Activated naive CD8-positive, alpha-beta T cell (primary cell): ENCODE measurements around the gene ATG4D.

ENCODE experiments used
- H3K27ac Mint-ChIP-seq: one replicate; pipeline ENCODE4 v1.8.0; 2021; ENCODE audit warnings: mixed read lengths
- H3K27me3 Mint-ChIP-seq: one replicate; pipeline ENCODE4 v1.8.0; 2021; ENCODE audit warnings: mixed read lengths
- H3K36me3 Mint-ChIP-seq: one replicate; pipeline ENCODE4 v1.8.0; 2021; ENCODE audit warnings: mixed read lengths
- H3K4me1 Mint-ChIP-seq: one replicate; pipeline ENCODE4 v1.8.0; 2021; ENCODE audit warnings: low read depth, mixed read lengths
- H3K4me3 Mint-ChIP-seq: one replicate; pipeline ENCODE4 v1.8.0; 2021; ENCODE audit warnings: mild to moderate bottlenecking, mixed read lengths
- H3K9me3 Mint-ChIP-seq: one replicate; pipeline ENCODE4 v1.8.0; 2021; ENCODE audit warnings: low read depth, mixed read lengths

The ATG4D gene

DNA sequence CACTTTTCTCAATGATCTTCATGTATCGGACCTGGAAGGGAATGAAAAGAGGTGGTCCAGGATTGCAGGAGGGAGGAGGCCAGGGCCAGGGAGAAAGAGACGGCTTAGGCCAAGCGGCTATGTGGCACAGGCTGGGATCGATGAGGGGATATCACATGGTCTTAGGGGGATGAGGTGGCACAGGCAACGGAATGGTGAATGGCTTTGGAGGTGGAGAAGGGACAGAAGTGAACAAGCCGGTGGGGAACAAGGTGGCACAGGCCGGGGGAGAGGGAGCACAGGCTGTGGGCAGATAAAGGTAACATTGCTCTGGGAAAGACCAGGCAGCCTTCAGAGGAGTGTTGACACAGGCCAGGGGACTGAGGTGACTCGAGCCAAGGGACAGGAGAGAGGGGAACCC is 30.8 kb downstream of the ATG4D start:
- no peaks in the 10 kb centered on the region for H3K9me3 Mint-ChIP-seq
- H3K27ac Mint-ChIP-seq, result no peak overlapping the region
- H3K36me3 Mint-ChIP-seq, result no peaks in the 10 kb centered on the region
- H3K4me1 Mint-ChIP-seq, result peaks cover 10% of the 10 kb centered on the region
- no peak overlapping the region for H3K4me3 Mint-ChIP-seq
- H3K27me3 Mint-ChIP-seq, result no peaks in the 10 kb centered on the region

- Mint-ChIP-seq H3K27me3 (no peaks in the 10 kb centered on the region), H3K4me1 (peaks cover 8% of the 10 kb centered on the region), H3K4me3 (no peak overlapping the region), H3K36me3 (no peaks in the 10 kb centered on the region), H3K9me3 (no peaks in the 10 kb centered on the region), H3K27ac (no peak overlapping the region)
These were observed 31.5 kb downstream of the ATG4D start for GRCh38 chr19:10575011-10575716.

GRCh38 chr19:10577951-10578350 is 34.2 kb downstream of the ATG4D start:
- H3K27me3 Mint-ChIP-seq, result no peaks in the 10 kb centered on the region
- H3K27ac Mint-ChIP-seq, result no peak overlapping the region
- no peaks in the 10 kb centered on the region for H3K9me3 Mint-ChIP-seq
- no peak overlapping the region for H3K4me3 Mint-ChIP-seq
- no peaks in the 10 kb centered on the region for H3K36me3 Mint-ChIP-seq
- H3K4me1 Mint-ChIP-seq, result peaks cover 5% of the 10 kb centered on the region

DNA sequence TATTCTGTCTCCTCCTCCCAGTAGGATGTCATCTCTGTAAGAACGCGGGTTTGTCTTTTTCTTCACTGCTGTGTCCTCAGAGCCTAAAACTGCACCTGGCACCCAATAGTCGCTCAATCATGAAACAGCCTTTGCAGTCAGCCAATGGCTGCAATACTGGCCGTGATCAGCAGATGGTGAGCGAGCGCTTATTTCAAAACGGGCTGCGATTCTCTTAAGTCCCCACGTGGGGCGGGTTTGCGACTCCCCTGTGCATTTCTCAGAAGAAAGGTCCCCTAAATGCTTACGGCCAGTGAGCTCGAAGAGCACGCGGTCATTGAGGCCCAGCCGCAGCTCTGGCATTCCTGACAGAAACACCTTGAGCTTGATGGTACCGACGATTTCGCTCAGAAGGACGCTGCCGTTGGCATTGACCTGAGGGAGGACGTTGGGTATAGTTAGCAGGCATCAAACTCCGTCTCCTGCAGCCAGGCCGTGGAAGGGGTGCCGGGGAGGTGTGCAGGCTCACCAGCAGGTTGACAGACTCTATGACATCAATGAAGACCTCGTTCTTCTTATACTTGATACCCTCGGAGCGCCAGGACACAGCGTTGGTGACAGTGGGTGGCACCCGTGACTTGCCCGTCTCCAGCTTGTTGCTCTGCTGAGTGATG is 37.4 kb downstream of the ATG4D start:
- no peaks in the 10 kb centered on the region for H3K36me3 Mint-ChIP-seq
- H3K27me3 Mint-ChIP-seq, result no peaks in the 10 kb centered on the region
- no peak overlapping the region for H3K4me3 Mint-ChIP-seq
- no peaks in the 10 kb centered on the region for H3K9me3 Mint-ChIP-seq
- H3K27ac Mint-ChIP-seq, result no peak overlapping the region
- peaks cover 7% of the 10 kb centered on the region for H3K4me1 Mint-ChIP-seq

DNA sequence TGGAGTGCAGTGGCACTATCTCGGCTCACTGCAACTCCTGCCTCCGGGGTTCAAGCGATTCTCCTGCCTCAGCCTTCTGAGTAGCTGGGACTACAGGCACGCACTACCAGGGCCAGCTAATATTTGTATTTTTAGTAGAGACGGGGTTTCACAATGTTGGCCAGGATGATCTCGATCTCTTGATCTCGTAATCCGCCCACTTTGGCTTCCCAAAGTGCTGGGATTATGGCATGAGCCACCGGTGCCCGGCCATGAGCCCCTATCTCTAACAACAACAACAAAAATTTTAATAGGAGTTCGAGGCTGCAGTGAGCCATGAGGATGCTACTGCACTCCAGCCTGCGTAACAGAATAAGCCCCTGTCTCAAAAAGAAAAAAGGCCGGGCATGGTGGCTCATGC is 38.4 kb downstream of the ATG4D start:
- Mint-ChIP-seq H3K4me1 (peaks cover 7% of the 10 kb centered on the region), H3K4me3 (no peak overlapping the region), H3K9me3 (no peaks in the 10 kb centered on the region), H3K27me3 (no peaks in the 10 kb centered on the region), H3K27ac (no peak overlapping the region), H3K36me3 (no peaks in the 10 kb centered on the region)

DNA sequence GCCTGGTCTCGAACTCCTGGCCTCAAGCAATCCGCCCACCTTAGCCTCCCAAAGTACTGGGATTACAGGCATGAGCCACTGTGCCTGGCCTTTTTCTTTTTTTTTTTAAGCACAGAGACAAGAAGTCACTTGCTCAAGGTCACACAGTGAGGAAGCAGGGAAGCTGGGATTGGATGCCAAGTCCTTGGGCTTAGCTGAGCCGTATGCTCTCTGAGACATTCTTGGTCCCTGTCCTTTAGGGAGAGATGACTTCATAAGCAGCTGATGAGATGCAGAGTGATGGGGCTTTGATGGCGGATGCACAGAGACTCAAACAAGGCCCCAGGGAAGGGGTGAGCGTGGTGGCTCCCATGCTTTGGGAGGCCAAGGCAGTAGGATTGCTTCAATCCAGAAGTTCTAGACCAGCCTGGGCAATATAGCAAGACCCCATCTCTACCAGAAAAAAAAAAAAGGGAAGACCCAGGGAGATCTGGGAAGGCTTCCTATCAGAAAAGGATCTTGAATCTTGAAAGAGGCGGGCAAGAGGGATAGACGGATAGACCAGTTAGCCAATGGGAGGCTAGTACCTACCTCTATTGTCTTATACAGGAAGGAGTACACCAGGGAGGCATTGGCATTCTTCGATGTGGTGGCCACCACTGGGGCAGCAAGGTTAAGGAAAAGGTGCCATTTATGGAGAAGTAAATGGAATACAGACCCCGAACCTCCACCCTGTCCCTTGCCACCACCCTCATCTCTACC is 39.5 kb downstream of the ATG4D start:
- H3K4me3 Mint-ChIP-seq, result no peak overlapping the region
- H3K36me3 Mint-ChIP-seq, result peaks cover 3% of the 10 kb centered on the region
- no peaks in the 10 kb centered on the region for H3K9me3 Mint-ChIP-seq
- peaks cover 6% of the 10 kb centered on the region for H3K27me3 Mint-ChIP-seq
- no peak overlapping the region for H3K27ac Mint-ChIP-seq
- H3K4me1 Mint-ChIP-seq, result peaks cover 13% of the 10 kb centered on the region

DNA sequence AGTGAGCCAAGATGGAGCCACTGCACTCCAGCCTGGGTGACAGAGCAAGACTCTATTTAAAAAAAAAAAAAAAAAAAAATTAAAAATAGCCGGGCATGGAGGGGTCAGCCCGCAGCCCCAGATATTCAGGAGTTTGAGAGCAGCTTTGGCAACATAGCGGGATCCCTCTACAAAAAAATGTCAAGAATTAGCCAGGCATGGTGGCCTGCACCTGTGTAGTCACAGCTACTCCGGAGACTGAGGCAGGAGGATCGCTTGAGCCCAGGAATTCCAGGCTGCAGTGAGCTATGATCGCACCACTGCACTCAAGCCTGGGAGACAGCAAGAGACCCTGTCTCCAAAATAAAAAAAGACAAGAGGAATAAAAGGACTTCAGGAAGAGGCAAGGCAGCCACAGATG is 42.7 kb downstream of the ATG4D start:
- Mint-ChIP-seq H3K4me1 (peaks cover 8% of the 10 kb centered on the region), H3K9me3 (no peaks in the 10 kb centered on the region), H3K27me3 (peaks cover 9% of the 10 kb centered on the region), H3K4me3 (no peak overlapping the region), H3K27ac (no peak overlapping the region), H3K36me3 (peaks cover 3% of the 10 kb centered on the region)

DNA sequence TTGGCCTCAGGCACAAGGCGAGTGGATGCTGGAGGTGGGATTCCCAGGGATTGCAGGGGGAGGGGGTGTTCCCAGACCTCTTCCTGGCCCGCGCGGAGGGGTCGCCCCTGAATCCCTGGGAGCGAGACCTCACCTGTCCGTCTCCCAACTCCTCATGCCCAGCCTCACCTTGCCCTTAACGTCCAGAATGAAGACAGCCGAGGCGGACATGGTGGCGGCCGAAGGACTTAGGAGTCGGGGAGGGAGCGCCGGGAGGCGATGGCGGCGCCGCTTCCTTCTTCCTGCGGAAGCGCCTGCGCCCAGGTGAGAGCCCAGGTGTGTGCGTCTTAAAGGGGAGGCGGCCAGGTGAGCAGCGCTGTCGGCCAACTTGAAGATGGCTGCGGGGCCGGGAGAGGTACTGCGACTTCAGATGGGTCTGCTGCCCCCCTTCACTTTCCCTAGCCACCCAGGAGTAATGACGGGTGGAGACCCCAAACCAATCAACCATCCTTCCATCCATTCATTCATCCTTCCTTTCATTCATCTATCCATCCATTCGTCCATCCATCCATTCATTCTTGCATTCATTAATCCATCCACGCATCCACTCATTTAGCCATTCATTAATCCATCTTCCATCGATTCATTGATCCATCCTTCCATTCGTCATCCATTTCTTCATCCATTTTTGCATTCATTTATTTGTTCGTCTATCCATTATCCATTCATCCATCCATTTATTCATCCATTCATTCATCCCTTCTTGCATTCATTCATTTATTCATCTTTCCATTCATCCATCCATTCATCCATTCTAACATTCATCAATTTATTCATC is 43.5 kb downstream of the ATG4D start, which contains the start of gene AP1M2:
Gene AP1M2, minus strand, starts transcription at position 291 of the 817 bp plus-strand sequence. Its CDS starts 81 bp downstream, at position 210.
- Mint-ChIP-seq H3K4me1 (peaks cover 8% of the 10 kb centered on the region), H3K27ac (no peak within 1 kb of the TSS), H3K36me3 (peaks cover 3% of the 10 kb centered on the region), H3K4me3 (no peak within 1 kb of the TSS), H3K9me3 (no peaks in the 10 kb centered on the region), H3K27me3 (peaks cover 9% of the 10 kb centered on the region)

GRCh38 chr19:10587839-10588150 is 44.1 kb downstream of the ATG4D start:
- Mint-ChIP-seq H3K36me3 (peaks cover 3% of the 10 kb centered on the region), H3K4me1 (peaks cover 8% of the 10 kb centered on the region), H3K27me3 (peaks cover 9% of the 10 kb centered on the region), H3K4me3 (no peak overlapping the region), H3K27ac (no peak overlapping the region), H3K9me3 (no peaks in the 10 kb centered on the region)

- Mint-ChIP-seq H3K9me3 (no peaks in the 10 kb centered on the region), H3K4me3 (no peak overlapping the region), H3K27ac (no peak overlapping the region), H3K36me3 (no peaks in the 10 kb centered on the region), H3K27me3 (peaks cover 3% of the 10 kb centered on the region), H3K4me1 (peaks cover 14% of the 10 kb centered on the region)
These were observed 49.4 kb downstream of the ATG4D start for GRCh38 chr19:10593148-10593547.

DNA sequence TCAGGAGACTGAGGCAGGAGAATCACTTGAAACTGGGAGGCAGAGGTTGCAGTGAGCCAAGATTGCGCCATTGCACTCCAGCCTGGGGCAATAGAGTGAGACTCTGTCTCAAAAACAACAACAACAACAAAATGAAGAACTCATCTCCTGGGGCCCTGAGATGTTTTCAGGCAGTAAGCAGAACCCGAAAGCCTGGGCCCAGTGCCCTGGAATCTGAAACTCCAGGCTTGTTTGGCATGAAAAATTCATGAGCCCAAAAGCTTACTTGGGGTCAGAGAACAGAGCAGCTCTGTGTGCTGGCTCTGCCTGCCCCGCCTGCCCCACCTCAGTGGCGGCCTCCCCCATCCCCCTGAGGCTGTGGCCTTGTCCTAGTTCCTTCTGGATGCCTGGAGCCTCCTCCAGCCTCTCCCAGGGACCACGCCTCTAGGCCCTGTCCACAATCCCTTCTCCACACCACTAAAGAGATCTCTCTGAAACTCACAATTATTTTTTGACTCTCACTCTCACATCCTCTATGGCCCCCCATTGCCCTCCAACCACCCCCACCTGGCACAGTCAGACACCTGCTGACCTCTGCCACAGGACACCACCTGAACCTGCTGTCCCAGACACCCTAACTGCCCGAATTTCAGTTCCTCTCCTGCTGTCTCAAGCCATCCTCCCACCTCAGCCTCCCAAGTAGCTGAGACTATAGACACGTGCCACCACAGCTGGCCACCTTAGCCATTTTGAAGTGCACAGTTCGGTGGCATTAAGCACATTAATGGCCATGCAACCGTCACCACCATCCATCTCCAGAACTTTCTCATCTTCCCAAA is 50.3 kb downstream of the ATG4D start:
- no peaks in the 10 kb centered on the region for H3K9me3 Mint-ChIP-seq
- H3K36me3 Mint-ChIP-seq, result no peaks in the 10 kb centered on the region
- H3K27ac Mint-ChIP-seq, result no peak overlapping the region
- no peak overlapping the region for H3K4me3 Mint-ChIP-seq
- H3K27me3 Mint-ChIP-seq, result peaks cover 3% of the 10 kb centered on the region
- peaks cover 14% of the 10 kb centered on the region for H3K4me1 Mint-ChIP-seq

GRCh38 chr19:10600149-10600548 is 56.4 kb downstream of the ATG4D start:
- no peaks in the 10 kb centered on the region for H3K27me3 Mint-ChIP-seq
- H3K36me3 Mint-ChIP-seq, result no peaks in the 10 kb centered on the region
- H3K27ac Mint-ChIP-seq, result no peak overlapping the region
- no peaks in the 10 kb centered on the region for H3K9me3 Mint-ChIP-seq
- peak overlapping the region; percentile 48 for H3K4me3 Mint-ChIP-seq
- H3K4me1 Mint-ChIP-seq, result peaks cover 31% of the 10 kb centered on the region

DNA sequence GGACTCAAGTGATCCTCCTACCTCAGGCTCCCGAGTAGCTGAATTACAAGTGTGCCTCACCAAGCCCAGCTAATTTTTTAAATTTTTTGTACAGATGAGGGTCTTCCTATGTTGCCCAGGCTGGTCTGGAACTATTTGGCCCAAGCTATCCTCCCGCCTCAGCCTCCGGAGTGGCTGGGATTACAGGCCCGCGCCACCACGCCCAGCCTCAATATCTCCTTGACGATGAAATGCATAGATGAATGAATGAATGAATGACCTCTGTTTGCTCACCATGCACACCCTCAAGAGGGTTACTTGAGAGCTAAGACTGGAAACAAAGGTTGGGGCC is 58.3 kb downstream of the ATG4D start:
- H3K27me3 Mint-ChIP-seq, result no peaks in the 10 kb centered on the region
- H3K27ac Mint-ChIP-seq, result peak overlapping the region; percentile 85
- peak overlapping the region; percentile 86 for H3K4me3 Mint-ChIP-seq
- H3K36me3 Mint-ChIP-seq, result no peaks in the 10 kb centered on the region
- no peaks in the 10 kb centered on the region for H3K9me3 Mint-ChIP-seq
- peaks cover 23% of the 10 kb centered on the region for H3K4me1 Mint-ChIP-seq

DNA sequence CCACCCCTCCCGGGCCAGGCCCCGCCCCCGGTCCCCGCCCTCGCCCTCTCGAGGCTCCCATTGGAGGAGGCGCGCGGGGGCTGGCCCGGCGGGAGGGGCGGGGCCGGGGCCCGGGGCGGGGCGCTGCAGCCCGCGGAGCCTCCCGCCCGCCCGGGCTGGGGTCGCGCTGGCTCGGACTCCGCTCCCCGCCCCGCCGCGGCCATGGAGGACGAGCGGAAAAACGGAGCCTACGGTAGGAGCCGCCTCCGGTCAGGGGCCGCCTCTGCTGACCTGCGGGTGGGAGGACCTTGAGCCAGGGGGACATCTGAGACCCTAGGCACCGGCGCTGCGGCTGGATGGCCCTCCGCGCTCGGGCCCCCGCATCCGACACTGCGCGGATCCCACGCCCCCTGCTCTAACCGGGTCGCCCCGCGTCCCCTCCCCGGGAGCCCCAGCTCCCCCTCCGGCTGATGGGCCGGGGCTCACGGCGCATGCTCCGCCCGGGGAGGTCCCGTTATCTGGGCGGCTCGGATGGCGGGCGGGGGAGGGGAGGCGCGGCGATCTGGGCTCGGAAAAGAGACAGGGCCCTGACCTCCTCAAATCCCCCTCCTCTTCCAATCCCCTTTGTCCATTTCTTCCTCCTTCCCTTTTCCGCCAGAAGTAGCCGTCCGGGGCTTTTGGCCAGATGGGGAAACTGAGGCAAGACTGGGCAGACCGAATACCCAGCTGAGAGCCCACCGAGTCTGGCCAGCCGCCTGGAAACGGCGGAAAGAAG is 58.8 kb downstream of the ATG4D start:
- Mint-ChIP-seq H3K27ac (peak overlapping the region; percentile 99), H3K36me3 (no peaks in the 10 kb centered on the region), H3K4me3 (peak overlapping the region; percentile 97), H3K4me1 (peaks cover 26% of the 10 kb centered on the region), H3K27me3 (no peaks in the 10 kb centered on the region), H3K9me3 (no peaks in the 10 kb centered on the region)
